NCI-H526 (cell line): Measurements from ENCODE around the gene TATDN3.
A peak's percentile ranks its signal among the peaks of the same experiment; 100 is the strongest.
"Not testable (repeated sequence)": the region's sequence is repeated elsewhere in the genome, so short reads cannot be mapped to it uniquely, and the experiment has no call there.

ENCODE experiments used
- DNase-seq, 2 experiments: peaks; one replicate each; lab custom pipeline; 2025; lab: John Stamatoyannopoulos, UW

Gene TATDN3

DNA sequence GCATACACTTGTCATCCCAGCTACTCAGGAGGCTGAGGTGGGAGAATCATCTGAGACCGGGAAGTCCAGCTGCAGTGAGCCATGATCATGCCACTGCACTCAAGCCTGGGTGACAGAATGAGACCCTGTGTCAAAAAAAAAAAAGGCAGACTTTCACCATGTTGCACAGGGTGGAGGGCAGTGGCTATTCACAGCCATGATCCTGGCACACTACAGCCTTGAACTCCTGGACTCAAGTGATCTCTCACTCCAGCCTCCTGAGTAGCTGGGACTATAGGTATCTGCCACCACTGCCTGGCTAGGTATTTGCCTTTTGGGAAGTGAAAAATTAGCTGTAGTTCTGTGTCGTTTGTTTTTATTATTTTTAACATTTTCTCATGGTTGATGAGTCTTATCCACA is 36.7 kb downstream of the TATDN3 start:
- no peak for DNase-seq

- not testable (repeated sequence) for DNase-seq
Measured at GRCh38 chr1:212833211-212834207, 41.8 kb downstream of the TATDN3 start.

DNA sequence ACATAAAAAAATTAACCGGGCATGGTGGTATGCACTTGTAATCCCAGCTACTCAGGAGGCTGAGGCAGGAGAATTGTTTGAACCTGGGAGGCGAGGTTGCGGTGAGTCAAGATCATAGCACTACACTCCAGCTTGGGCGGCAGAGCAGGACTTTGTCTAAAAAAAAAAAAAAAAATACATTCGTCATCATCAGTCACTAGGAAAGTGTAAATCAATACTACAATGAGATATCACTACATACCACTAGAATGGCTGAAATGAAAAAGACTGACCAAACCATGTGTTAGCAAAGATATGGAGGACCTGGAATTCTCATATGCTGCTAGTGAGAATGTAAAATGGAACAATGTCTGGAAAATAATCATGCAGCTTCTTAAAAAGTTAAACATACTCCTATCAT is 46.5 kb downstream of the TATDN3 start:
- DNase-seq: no peak

- not testable (repeated sequence) for DNase-seq
Measured at GRCh38 chr1:212844521-212844920, 52.8 kb downstream of the TATDN3 start.

DNA sequence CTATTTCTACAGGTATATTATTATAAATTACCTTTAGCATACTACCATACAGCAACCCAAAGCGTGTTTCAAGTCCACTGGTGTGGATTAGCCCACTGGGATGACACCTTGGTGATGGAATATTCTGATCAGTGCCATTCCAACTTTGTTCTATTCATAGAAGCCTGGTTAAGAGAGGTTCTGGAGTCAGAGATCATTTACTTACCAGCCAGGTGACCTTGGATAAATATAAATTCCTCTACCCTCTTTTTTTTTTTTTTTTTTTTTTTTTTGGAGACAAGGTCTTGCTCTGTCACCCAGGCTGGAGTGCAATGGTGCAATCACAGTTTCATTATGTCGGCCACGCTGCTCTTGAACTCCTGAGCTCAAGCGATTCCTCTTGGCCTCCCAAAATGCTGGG is 55.9 kb downstream of the TATDN3 start, which contains the start of gene SPATA45:
Gene SPATA45 (minus strand): TSS at position 101 of the 400 bp plus-strand sequence. CDS start 11,500 bp downstream, outside the sequence.
- no peak for DNase-seq

- DNase-seq: no peak
Measured at GRCh38 chr1:212852105-212852688, 60.5 kb downstream of the TATDN3 start.

DNA sequence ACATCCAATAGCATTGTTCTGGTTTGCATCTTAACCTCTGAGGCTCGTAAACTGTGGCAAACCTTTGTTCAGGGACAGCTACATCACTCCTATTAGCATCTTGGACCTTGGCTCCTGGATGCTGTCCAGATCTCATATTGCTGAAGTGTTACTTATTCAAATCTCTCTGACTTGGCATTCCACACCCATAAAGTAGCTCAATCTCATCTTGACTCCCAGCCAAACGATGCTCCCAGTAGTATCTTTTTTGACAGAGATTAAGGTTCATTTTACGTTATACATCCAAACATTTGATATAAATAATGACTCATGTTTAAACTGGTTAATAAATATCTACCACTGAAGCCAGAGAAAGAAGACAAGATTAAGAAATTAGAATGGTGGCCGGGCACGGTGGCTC is 62.0 kb downstream of the TATDN3 start:
- peak in 1 of 2 experiments; percentile 6 for DNase-seq

DNA sequence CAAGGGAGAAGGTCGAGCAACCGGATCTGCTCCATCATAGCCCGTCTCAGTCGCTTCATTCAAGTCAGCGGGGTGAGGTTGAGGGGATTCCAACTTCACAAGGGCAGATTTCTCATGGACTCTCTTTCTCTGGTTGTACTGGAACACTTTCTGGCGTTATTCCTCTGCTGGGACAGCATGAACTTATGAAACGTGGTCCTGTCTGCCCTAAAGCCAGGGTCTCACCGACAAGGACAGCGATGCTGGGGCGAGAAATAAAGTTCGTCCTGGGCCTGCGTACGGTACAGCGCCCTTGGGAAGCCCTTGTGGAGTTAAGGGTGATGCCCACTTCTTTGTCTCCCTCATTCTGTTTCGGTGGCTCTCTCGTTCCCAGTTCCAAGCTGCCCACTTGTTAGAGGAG is 65.1 kb downstream of the TATDN3 start:
- no peak for DNase-seq

GRCh38 chr1:212857992-212858460 is 66.3 kb downstream of the TATDN3 start, which contains the start of gene FLVCR1:
Gene FLVCR1, plus strand, starts transcription at chr1:212858275. Its CDS starts 178 bp downstream, at chr1:212858453.
- peak; percentile 80 to 95 for DNase-seq

DNA sequence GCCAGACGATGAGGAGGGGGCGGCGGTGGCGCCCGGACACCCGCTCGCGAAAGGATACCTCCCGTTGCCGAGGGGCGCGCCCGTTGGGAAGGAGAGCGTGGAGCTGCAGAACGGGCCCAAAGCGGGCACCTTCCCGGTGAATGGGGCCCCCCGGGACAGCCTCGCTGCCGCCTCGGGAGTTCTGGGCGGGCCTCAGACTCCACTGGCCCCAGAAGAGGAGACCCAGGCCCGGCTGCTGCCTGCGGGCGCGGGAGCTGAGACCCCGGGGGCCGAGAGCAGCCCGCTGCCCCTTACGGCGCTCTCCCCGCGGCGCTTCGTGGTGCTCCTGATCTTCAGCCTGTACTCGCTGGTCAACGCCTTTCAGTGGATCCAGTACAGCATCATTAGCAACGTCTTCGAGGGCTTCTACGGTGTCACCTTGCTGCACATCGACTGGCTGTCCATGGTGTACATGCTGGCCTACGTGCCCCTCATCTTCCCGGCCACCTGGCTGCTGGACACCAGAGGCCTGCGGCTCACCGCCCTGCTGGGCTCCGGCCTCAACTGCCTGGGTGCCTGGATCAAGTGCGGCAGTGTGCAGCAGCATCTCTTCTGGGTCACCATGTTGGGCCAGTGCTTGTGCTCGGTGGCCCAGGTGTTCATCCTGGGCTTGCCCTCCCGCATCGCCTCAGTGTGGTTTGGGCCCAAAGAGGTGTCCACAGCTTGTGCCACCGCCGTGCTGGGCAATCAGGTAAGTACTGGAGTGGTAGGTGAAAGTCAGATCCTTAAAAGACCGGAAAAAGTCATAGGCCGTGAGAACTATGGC is 67.0 kb downstream of the TATDN3 start:
- peak in 1 of 2 experiments; percentile 45 for DNase-seq

- no peak for DNase-seq
Measured at GRCh38 chr1:212860713-212861581, 69.3 kb downstream of the TATDN3 start.

GRCh38 chr1:212862111-212862690 is 70.5 kb downstream of the TATDN3 start:
- DNase-seq: no peak

DNA sequence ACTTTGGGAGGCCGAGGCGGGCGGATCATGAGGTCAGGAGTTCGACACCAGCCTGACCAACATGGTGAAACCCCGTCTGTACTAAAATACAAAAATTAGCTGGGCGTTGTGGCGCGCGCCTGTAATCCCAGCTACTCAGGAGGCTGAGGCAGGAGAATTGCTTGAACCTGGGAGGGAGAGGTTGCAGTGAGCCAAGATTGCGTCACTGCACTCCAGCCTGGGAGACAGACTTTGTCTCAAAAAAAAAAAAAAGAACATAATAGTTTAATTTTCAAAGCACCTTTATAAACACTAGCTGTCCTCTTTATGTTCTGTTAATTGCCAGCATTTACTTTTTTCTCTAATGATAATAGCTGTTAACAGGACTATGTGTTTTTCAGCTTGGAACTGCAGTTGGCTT is 71.7 kb downstream of the TATDN3 start:
- not testable (repeated sequence) for DNase-seq

- no peak for DNase-seq
Measured at GRCh38 chr1:212864201-212864600, 72.5 kb downstream of the TATDN3 start.
